NCI-H345 (cell line): ENCODE measurements around the gene HEXD.
A peak's percentile ranks its signal among the peaks of the same experiment; 100 is the strongest.
"Not testable (repeated sequence)": the region's sequence is repeated elsewhere in the genome, so short reads cannot be mapped to it uniquely, and the experiment has no call there.

Source experiments
- DNase-seq: peaks from one replicate; lab custom pipeline; 2025; lab: John Stamatoyannopoulos, UW

HEXD gene

GRCh38 chr17:82458179-82458884 lies 40.2 kb downstream of the HEXD start, which contains the start of gene NARF:
NARF (plus strand) TSS chr17:82458741; CDS start chr17:82458804, 63 bp downstream.
- DNase-seq: peak; percentile 100

GRCh38 chr17:82458885-82459424 lies 40.8 kb downstream of the HEXD start:
- DNase-seq: peak; percentile 41

- not testable (repeated sequence) for DNase-seq
Measured at GRCh38 chr17:82459936-82460335, 41.8 kb downstream of the HEXD start.

- peak; percentile 16 for DNase-seq
Measured at GRCh38 chr17:82461827-82462524, 43.8 kb downstream of the HEXD start.

- DNase-seq: no peak
Measured at GRCh38 chr17:82463391-82463790, 45.2 kb downstream of the HEXD start.

DNA sequence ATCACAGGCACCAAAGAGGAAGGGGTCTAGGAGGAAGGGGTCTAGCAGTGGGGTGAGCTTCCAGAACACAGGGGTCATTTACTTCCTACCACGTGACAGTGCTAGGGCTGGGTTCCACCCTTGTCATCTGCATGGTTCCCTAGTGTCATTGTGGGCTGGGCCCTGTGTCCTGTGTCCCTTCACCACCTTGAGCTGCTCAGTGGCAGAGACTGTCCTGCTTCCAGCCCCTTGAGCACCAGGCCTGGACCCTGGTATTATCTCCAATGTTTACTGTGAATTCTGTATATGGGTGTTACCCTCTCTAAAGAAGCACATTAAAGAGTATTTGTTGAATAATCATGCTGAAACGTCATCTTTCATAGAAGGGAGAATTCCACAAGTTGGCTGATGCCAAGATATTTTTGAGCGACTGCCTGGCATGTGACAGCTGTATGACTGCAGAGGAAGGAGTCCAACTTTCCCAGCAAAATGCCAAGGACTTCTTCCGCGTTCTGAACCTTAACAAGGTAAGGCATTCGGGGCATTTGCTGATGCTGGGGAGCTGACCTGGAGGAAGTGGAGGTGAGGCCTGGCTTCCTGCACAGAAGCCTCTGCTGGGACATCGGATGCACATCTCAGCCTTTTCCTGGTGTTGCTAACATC lies 45.9 kb downstream of the HEXD start:
- no peak for DNase-seq

- no peak for DNase-seq
Measured at GRCh38 chr17:82464567-82464929, 46.4 kb downstream of the HEXD start.

- no peak for DNase-seq
Measured at GRCh38 chr17:82465023-82465603, 47.0 kb downstream of the HEXD start.

- no peak for DNase-seq
Measured at GRCh38 chr17:82468692-82469091, 50.5 kb downstream of the HEXD start.

DNA sequence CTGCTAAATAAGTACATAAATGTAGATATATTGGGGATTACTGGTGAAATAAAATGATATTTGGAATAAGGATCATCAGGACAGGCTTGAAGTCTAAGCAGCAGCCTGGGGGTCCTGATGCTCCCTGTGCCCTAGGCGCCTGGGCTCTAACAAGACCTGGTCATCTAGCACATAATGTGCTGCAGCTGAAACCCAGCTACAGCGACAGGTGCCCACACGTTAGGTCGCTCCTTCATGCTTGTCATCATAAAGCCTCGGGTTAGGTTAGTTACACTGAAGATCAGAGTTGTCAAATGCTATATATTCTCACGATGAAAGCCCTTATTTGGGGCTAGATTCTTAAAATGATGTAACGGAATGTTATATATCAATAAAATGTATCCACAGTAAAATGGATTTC lies 51.9 kb downstream of the HEXD start:
- no peak for DNase-seq

DNA sequence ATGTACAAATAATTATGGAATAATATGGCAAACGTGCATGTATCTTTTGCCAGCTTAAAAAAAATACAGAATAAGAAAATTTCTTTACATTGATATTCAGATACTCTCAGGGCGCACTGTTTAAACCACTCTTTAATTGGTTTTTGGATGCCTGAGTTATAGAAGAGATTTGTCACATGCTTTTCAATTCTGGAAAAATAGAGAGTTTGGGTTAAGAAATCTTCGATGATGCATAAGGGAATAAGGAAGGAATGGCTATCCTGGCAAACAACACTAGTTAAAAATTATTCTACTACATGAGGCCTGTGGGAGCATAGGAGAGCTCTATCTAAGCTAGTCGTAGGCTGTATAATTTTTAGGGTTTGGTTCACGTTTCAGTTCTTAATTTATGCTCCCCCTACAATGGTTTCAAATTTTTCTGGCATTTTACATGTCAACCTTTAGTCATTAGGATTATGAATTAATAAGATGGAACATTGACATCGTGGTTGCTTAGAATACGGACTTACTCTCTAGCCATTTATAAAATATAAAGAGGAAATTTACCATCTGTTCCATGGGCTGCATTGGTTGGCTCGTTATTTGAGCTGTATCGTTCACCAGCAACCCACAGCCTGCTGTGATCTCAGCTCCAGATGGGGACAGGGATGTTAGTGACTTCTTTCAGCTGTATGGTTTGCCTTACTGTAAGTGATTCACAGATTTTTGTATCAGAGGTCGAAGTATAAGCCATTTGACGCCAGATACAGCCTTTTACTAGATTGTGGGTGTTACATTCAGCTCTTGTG lies 56.3 kb downstream of the HEXD start:
- no peak for DNase-seq

GRCh38 chr17:82475458-82475857 lies 57.3 kb downstream of the HEXD start:
- no peak for DNase-seq

- DNase-seq: no peak
Measured at GRCh38 chr17:82477934-82478333, 59.8 kb downstream of the HEXD start.

GRCh38 chr17:82479602-82480001 lies 61.5 kb downstream of the HEXD start:
- no peak for DNase-seq

- no peak for DNase-seq
Measured at GRCh38 chr17:82480318-82480717, 62.2 kb downstream of the HEXD start.

- no peak for DNase-seq
Measured at GRCh38 chr17:82483204-82483660, 65.1 kb downstream of the HEXD start.

DNA sequence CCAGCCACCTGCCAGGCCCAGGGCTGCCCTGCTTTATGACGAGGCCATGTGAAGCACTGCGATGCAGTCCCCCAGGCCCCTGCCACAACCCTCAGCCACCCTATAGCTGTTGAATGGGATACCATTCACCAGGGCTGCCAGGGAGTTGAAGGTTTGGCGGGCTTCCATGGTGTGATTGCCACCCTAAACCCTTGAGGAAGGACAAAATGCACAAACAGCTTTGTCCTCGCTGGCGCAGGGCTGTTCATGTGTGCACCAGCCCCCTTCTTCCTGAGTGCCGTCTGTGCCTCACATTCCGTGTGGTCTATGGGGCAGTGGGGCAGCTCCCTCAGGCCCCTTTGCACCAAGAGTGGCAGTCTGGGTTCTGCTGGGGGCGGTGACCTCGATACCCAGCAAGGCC lies 65.7 kb downstream of the HEXD start:
- no peak for DNase-seq

DNA sequence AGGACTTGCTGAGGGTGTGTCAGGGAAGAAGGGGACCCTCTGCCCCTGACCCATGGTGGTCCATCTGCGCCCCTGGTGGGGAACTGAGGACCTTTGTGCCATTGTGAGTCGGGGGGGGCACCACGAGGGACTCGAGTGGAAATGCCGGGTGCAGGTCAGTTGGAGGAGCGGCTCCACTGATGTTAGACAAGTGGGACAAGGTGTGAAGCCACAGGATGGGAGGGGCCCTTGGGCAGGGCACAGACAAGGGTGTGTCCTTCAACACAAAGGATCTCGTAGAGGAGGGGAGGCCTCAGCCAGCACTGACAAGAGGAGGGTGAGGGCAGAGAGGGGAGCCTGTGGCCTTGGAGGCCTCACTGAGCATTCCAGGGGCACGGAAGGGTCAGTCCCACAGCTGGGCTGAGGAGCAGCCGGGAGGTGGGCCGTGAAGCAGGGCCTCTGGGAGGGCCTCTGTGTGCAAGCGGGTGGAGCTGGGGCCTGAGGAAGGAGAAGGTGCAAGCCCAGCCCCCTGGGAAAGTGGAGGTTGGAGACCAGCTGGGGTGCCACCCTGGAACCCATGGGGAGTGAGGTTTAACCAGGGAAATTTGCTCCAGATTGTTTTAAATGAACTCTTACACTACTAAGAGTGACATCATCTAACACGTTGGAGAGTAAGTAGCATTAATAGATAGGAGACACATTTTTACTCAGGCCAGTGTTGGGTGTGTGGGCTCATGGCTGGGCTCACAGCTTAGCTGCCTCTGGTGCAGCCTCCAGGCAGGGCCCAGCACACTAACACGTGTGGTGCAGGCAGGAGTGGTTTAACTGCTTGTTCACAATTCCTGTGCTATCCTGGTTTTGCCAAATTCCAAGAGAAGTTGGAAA lies 68.3 kb downstream of the HEXD start:
- DNase-seq: no peak

GRCh38 chr17:82487910-82488309 lies 69.8 kb downstream of the HEXD start:
- no peak for DNase-seq

GRCh38 chr17:82489117-82489516 lies 71.0 kb downstream of the HEXD start:
- DNase-seq: no peak
